HepG2 (cell line): ENCODE results near the gene FAM171A2. TPM values are rescaled to one million over a fixed set of nuclear protein-coding genes. Genes with fewer than 3 reads are reported as not detected.
A peak's percentile ranks its signal among the peaks of the same experiment; 100 is the strongest.

ENCODE experiments used
- ARID4A ChIP-seq: sonication (generic); formaldehyde crosslinking; IDR thresholded peaks from 2 replicates; pipeline ENCODE4 v1.5.0; 2020; ENCODE audit warnings: mild to moderate bottlenecking, missing genetic modification reagents, borderline replicate concordance
- BORCS8-MEF2B ChIP-seq: sonication (generic); formaldehyde crosslinking; IDR thresholded peaks from 2 replicates; pipeline ENCODE4 v1.8.0; 2022; ENCODE audit warnings: mild to moderate bottlenecking, missing genetic modification reagents
- ELK4 ChIP-seq: sonication (generic); formaldehyde crosslinking; IDR thresholded peaks from 2 replicates; pipeline ENCODE4 v1.9.0; 2021; ENCODE audit warnings: missing genetic modification reagents, borderline replicate concordance
- EP300 ChIP-seq, 3 experiments: sonication (generic) in 1 of 3; formaldehyde crosslinking in 1 of 3; IDR thresholded peaks; 2 replicates each; pipeline versions ENCODE4 v1.5.1 to v1.6.1; 2011 to 2020; ENCODE audit warnings: low read depth in 2 of 3, low read length in 2 of 3, borderline replicate concordance in 1 of 3, improper control_type of control experiment in 1 of 3, mild to moderate bottlenecking in 1 of 3, missing genetic modification reagents in 1 of 3, moderate library complexity in 1 of 3
- FOXA3 ChIP-seq: IDR thresholded peaks from 2 replicates; pipeline ENCODE4 v1.6.1; 2016; ENCODE audit warnings: missing genetic modification reagents, missing compliant biosample characterization
- FOXK1 ChIP-seq: sonication (generic); formaldehyde crosslinking; IDR thresholded peaks from 2 replicates; pipeline ENCODE4 v1.4.0; 2020; ENCODE audit warnings: low read depth, missing genetic modification reagents, borderline replicate concordance
- GABPA ChIP-seq, 2 experiments: IDR thresholded peaks; 2 replicates each; pipeline ENCODE4 v1.6.1; 2011 to 2016; ENCODE audit warnings: low read depth in 2 of 2, low read length in 1 of 2, missing biosample characterization in 1 of 2, missing genetic modification characterization in 1 of 2
- JUND ChIP-seq: sonication (generic); formaldehyde crosslinking; IDR thresholded peaks from 2 replicates; pipeline ENCODE4 v1.8.0; 2022; ENCODE audit warnings: mild to moderate bottlenecking, missing genetic modification reagents
- MATR3 ChIP-seq: sonication (generic); formaldehyde crosslinking; IDR thresholded peaks from 2 replicates; pipeline ENCODE4 v1.4.0; 2020; ENCODE audit warnings: missing genetic modification reagents
- MIXL1 ChIP-seq: IDR thresholded peaks from 2 replicates; pipeline ENCODE4 v1.6.1; 2016
- RXRA ChIP-seq: sonication (generic); formaldehyde crosslinking; IDR thresholded peaks from 2 replicates; pipeline ENCODE4 v1.5.1; 2020; ENCODE audit warnings: missing genetic modification reagents
- ZFAT ChIP-seq: sonication (generic); formaldehyde crosslinking; conservative IDR thresholded peaks from 2 replicates; pipeline ENCODE4 v1.8.1; 2023; ENCODE audit warnings: missing genetic modification reagents, inconsistent platforms
- ZMAT3 ChIP-seq: sonication (generic); formaldehyde crosslinking; conservative IDR thresholded peaks from 2 replicates; pipeline ENCODE4 v1.7.0; 2021; ENCODE audit warnings: missing genetic modification reagents
- ZNF101 ChIP-seq: sonication (generic); formaldehyde crosslinking; IDR thresholded peaks from 2 replicates; pipeline ENCODE4 v1.4.0; 2020; ENCODE audit warnings: mild to moderate bottlenecking, low read depth, missing genetic modification reagents, borderline replicate concordance
- ZNF3 ChIP-seq: IDR thresholded peaks from 2 replicates; pipeline ENCODE4 v1.7.0; 2017; ENCODE audit warnings: inconsistent platforms
- ZNF441 ChIP-seq: sonication (generic); formaldehyde crosslinking; IDR thresholded peaks from 2 replicates; pipeline ENCODE4 v1.7.0; 2021; ENCODE audit warnings: missing genetic modification reagents, borderline replicate concordance
- ZNF703 ChIP-seq: sonication (generic); formaldehyde crosslinking; IDR thresholded peaks from 2 replicates; pipeline ENCODE4 v1.5.1; 2020; ENCODE audit warnings: missing genetic modification reagents, mild to moderate bottlenecking, moderate library complexity, borderline replicate concordance
- ZNF761 ChIP-seq: sonication (generic); formaldehyde crosslinking; conservative IDR thresholded peaks from 2 replicates; pipeline ENCODE4 v1.4.0; 2020; ENCODE audit warnings: mild to moderate bottlenecking, missing genetic modification reagents
- ZNF766 ChIP-seq: sonication (generic); formaldehyde crosslinking; IDR thresholded peaks from 2 replicates; pipeline ENCODE4 v1.5.0; 2020; ENCODE audit warnings: missing genetic modification reagents, borderline replicate concordance
- ZNF780A ChIP-seq: sonication (generic); formaldehyde crosslinking; IDR thresholded peaks from 2 replicates; pipeline ENCODE4 v1.8.0; 2022; ENCODE audit warnings: mild to moderate bottlenecking, missing genetic modification reagents, moderate library complexity
- ZNF781 ChIP-seq: sonication (generic); formaldehyde crosslinking; IDR thresholded peaks from 2 replicates; pipeline ENCODE4 v1.5.1; 2020; ENCODE audit warnings: borderline replicate concordance, mild to moderate bottlenecking, missing genetic modification reagents; ENCODE audit errors: not compliant biosample characterization
- ZSCAN22 ChIP-seq: sonication (generic); formaldehyde crosslinking; IDR thresholded peaks from 2 replicates; pipeline ENCODE4 v1.4.0; 2020; ENCODE audit warnings: mild to moderate bottlenecking, missing genetic modification reagents
- polyA plus RNA-seq, 8 experiments: library from polyadenylated mRNA; depleted of rRNA in 3 of 8; stranded (reverse) in 7 of 8; unstranded in 1 of 8; fragments of >200 nt; fragmentation: Illumina TruSeq in 4 of 8; extraction: Trizol in 4 of 8; gene quantifications; 2 replicates each; pipeline versions ENCODE4 v1.2.1 to v1.2.3, GENCODE V29; 2011 to 2016; ENCODE audit warnings: low read depth in 4 of 8, missing spikeins in 1 of 8, mixed read lengths in 1 of 8; ENCODE audit not compliant: insufficient read depth in 1 of 8
- total RNA-seq, 5 experiments: library from RNA; depleted of rRNA; stranded (reverse); fragments of >200 nt; fragmentation: Illumina TruSeq; extraction: Trizol; gene quantifications; 2 replicates each; pipeline ENCODE4 v1.2.3, GENCODE V29; 2016; ENCODE audit warnings: low read depth in 1 of 5
- TF ChIP-seq, protein P1 (sequence below): sonication (generic); formaldehyde crosslinking; IDR thresholded peaks from 2 replicates; pipeline ENCODE4 v1.5.0; 2020; ENCODE audit warnings: missing genetic modification reagents, mild to moderate bottlenecking, borderline replicate concordance

Gene FAM171A2
- total and polyA plus RNA-seq, 2 of the 13 experiments (the other 11 are each of a cell fraction or from before 2014, with no cell fraction given): 1.8 to 3.6 TPM

GRCh38 chr17:44312396-44313104 lies 51.1 kb downstream of the FAM171A2 start (continued):
- TF ChIP-seq ZFAT (CRISPR knock-in tag) (no peak), ELK4 (CRISPR knock-in tag) (no peak), FOXA3 (CRISPR knock-in tag) (peak; percentile 66; the same call in 1 of the 2 replicates), ZMAT3 (0 out of 2 replicates have a peak, but pooled peaks have one; percentile 25), RXRA (CRISPR knock-in tag) (peak; percentile 46; the same call in 1 of the 2 replicates), JUND (peak; percentile 53; the same call in 1 of the 2 replicates), MATR3 (CRISPR knock-in tag) (no peak), BORCS8-MEF2B (CRISPR knock-in tag) (0 out of 2 replicates have a peak, but pooled peaks have one; percentile 43), MIXL1 (CRISPR knock-in tag) (no peak), ZNF761 (CRISPR knock-in tag) (no peak), EP300 (IDR thresholded peaks at IDR 0.05; ENCODE audit: low read depth in 2 of 2, low read length in 2 of 2) (peak in 1 of 2 experiments; percentile 26; a peak in 1 of 4 replicates), EP300 (CRISPR knock-in tag; IDR thresholded peaks at IDR 0.05; ENCODE audit: borderline replicate concordance) (no peak), ARID4A (CRISPR knock-in tag) (peak; percentile 52; the same call in 1 of the 2 replicates), ZNF780A (CRISPR knock-in tag) (no peak), ZNF441 (CRISPR knock-in tag) (no peak), ZNF766 (no peak), FOXK1 (CRISPR knock-in tag) (peak; percentile 29; the same call in 1 of the 2 replicates), ZSCAN22 (CRISPR knock-in tag) (no peak), ZNF781 (CRISPR knock-in tag) (no peak), ZNF3 (CRISPR knock-in tag) (no peak), GABPA (IDR thresholded peaks at IDR 0.05; ENCODE audit: low read depth, low read length) (no peak), GABPA (CRISPR knock-in tag; IDR thresholded peaks at IDR 0.05; ENCODE audit: low read depth) (0 out of 2 replicates have a peak, but pooled peaks have one; percentile 9), ZNF101 (CRISPR knock-in tag) (no peak), ZNF703 (CRISPR knock-in tag) (no peak)
- TF ChIP-seq, protein P1, sequence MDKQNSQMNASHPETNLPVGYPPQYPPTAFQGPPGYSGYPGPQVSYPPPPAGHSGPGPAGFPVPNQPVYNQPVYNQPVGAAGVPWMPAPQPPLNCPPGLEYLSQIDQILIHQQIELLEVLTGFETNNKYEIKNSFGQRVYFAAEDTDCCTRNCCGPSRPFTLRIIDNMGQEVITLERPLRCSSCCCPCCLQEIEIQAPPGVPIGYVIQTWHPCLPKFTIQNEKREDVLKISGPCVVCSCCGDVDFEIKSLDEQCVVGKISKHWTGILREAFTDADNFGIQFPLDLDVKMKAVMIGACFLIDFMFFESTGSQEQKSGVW (CRISPR knock-in tag): no peak
